ENCODE results near the gene ACCS. TPM values are rescaled to one million over a fixed set of nuclear protein-coding genes. Genes with fewer than 3 reads are reported as not detected.

ACCS gene
- total RNA-seq, 1 experiment from 2014 or later = 7.5 TPM

DNA sequence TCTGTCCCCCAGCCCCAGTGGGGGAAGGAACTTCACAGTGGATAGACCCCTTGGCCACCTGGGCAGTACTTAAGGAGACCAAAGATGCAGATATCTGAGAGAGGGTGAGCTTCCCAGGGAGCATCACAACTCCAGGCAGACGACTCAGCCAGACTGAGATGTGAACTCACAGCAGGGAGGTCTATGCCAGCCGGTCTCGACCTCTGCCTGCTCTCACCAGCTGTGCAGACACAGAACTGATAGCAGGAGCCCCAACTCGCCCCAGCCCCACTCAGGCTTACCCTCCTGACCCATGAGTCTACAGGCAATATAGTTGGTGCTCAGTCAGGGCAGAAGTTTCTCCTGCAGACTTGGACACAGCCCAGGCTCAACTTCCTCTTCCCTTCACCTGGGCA, 47.9 kb upstream of the ACCS start:
- Mint-ChIP-seq H3K27ac (no peak overlapping the region), H3K36me3 (ENCODE audit: insufficient read depth in 1 of 3, low read depth in 3 of 3) (peaks cover 0 to 5% (median 0%) of the 10 kb centered on the region in 3 experiments; a peak in 2 of 7 replicates), H3K9me3 (peaks cover 3 to 11% of the 10 kb centered on the region in 2 experiments; a peak in 3 of 5 replicates), H3K27me3 (ENCODE audit: low read depth) (peaks cover 31% of the 10 kb centered on the region), H3K4me3 (no peak overlapping the region), H3K4me1 (no peaks in the 10 kb centered on the region)
- Histone ChIP-seq H4K91ac (ENCODE audit: insufficient read length, low read depth, low read length) (no peak overlapping the region), H3K56ac (ENCODE audit: insufficient read length, low read depth, low read length) (no peak overlapping the region), H3K79me1 (ENCODE audit: insufficient read depth, low read depth, low read length, poor library complexity, severe bottlenecking) (no peaks in the 10 kb centered on the region), H3K27ac (ENCODE audit: insufficient read length, low read depth, low read length) (no peak overlapping the region), H4K8ac (replicated peaks; ENCODE audit: insufficient read length, low read depth, low read length) (no peak overlapping the region), H4K20me1 (ENCODE audit: control insufficient read depth, insufficient read depth, insufficient read length) (no peaks in the 10 kb centered on the region), H3K23me2 (ENCODE audit: insufficient read length, low read depth, low read length, poor library complexity, severe bottlenecking) (no peaks in the 10 kb centered on the region), H2BK5ac (ENCODE audit: insufficient read length, low read length) (no peak overlapping the region), H2AFZ (ENCODE audit: low read length) (no peak overlapping the region), H3K27me3 (ENCODE audit: insufficient read depth, low read length) (no peaks in the 10 kb centered on the region), H3K14ac (ENCODE audit: insufficient read depth, low read length) (no peak overlapping the region), H2BK20ac (ENCODE audit: low read depth, low read length, poor library complexity, severe bottlenecking) (no peak overlapping the region), H3K9me3 (ENCODE audit: control insufficient read depth, low read depth, low read length) (no peaks in the 10 kb centered on the region), H3K23ac (ENCODE audit: insufficient read length, low read depth, low read length) (no peak overlapping the region), H3K9ac (ENCODE audit: extremely low read depth, insufficient read length, low read length) (no peak overlapping the region), H2BK15ac (ENCODE audit: low read depth, low read length) (no peak overlapping the region), H2AK5ac (ENCODE audit: insufficient read length, low read length) (no peak overlapping the region), H3K79me2 (ENCODE audit: insufficient read depth, low read length) (no peaks in the 10 kb centered on the region), H3K4me2 (ENCODE audit: insufficient read depth, insufficient read length, low read length) (no peak overlapping the region), H3K4me1 (ENCODE audit: insufficient read depth, low read length) (no peaks in the 10 kb centered on the region), H4K5ac (ENCODE audit: insufficient read length, low read depth, low read length) (no peak overlapping the region), H3K4ac (ENCODE audit: low read depth, low read length) (no peak overlapping the region), H3K18ac (ENCODE audit: insufficient read length, low read depth, low read length) (no peak overlapping the region), H2BK120ac (ENCODE audit: low read depth, low read length, poor library complexity, severe bottlenecking) (no peak overlapping the region), H2BK12ac (ENCODE audit: insufficient read length, low read depth, low read length) (no peak overlapping the region), H3T11ph (ENCODE audit: low read length) (no peak overlapping the region)
- TF ChIP-seq, protein P1, sequence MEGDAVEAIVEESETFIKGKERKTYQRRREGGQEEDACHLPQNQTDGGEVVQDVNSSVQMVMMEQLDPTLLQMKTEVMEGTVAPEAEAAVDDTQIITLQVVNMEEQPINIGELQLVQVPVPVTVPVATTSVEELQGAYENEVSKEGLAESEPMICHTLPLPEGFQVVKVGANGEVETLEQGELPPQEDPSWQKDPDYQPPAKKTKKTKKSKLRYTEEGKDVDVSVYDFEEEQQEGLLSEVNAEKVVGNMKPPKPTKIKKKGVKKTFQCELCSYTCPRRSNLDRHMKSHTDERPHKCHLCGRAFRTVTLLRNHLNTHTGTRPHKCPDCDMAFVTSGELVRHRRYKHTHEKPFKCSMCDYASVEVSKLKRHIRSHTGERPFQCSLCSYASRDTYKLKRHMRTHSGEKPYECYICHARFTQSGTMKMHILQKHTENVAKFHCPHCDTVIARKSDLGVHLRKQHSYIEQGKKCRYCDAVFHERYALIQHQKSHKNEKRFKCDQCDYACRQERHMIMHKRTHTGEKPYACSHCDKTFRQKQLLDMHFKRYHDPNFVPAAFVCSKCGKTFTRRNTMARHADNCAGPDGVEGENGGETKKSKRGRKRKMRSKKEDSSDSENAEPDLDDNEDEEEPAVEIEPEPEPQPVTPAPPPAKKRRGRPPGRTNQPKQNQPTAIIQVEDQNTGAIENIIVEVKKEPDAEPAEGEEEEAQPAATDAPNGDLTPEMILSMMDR (conservative IDR thresholded peaks at IDR 0.05) = no peak
- DNase-seq = peak; percentile 22
- no CpG with 5 or more reads among the region's 4 CpGs for WGBS (ENCODE audit: extremely low coverage, insufficient read length, low lambda C conversion rate)

Measured in H9 (cell line).